Fibroblast of upper back skin (primary cell): ENCODE results near the gene MICALL1.
"Not testable (repeated sequence)": the region's sequence is repeated elsewhere in the genome, so short reads cannot be mapped to it uniquely, and the experiment has no call there.

Experiments
- DNase-seq: peaks from one replicate; pipeline ENCODE4 v3.0.0-alpha.2; 2013

The MICALL1 gene

GRCh38 chr22:37967147-37967546 is 61.0 kb downstream of the MICALL1 start:
- no peak for DNase-seq

- DNase-seq = no peak
Measured at GRCh38 chr22:37967637-37968451, 61.7 kb downstream of the MICALL1 start.

GRCh38 chr22:37968452-37969251 is 62.6 kb downstream of the MICALL1 start:
- DNase-seq = no peak

- no peak for DNase-seq
Measured at GRCh38 chr22:37970864-37971263, 64.8 kb downstream of the MICALL1 start.

- no peak for DNase-seq
Measured at GRCh38 chr22:37971475-37972434, 65.7 kb downstream of the MICALL1 start.

GRCh38 chr22:37972527-37972926 is 66.4 kb downstream of the MICALL1 start:
- DNase-seq = no peak

GRCh38 chr22:37973271-37974170 is 67.4 kb downstream of the MICALL1 start:
- no peak for DNase-seq

- no peak for DNase-seq
Measured at GRCh38 chr22:37975153-37975552, 69.1 kb downstream of the MICALL1 start.

- not testable (repeated sequence) for DNase-seq
Measured at GRCh38 chr22:37976022-37976421, 69.9 kb downstream of the MICALL1 start.

GRCh38 chr22:37976547-37976946 is 70.5 kb downstream of the MICALL1 start:
- DNase-seq = no peak

- no peak for DNase-seq
Measured at GRCh38 chr22:37979782-37980181, 73.7 kb downstream of the MICALL1 start.

GRCh38 chr22:37981282-37982011 is 75.3 kb downstream of the MICALL1 start:
- DNase-seq = no peak

GRCh38 chr22:37982151-37982785 is 76.2 kb downstream of the MICALL1 start:
- no peak for DNase-seq

- no peak for DNase-seq
Measured at GRCh38 chr22:37982938-37983859, 77.1 kb downstream of the MICALL1 start.

GRCh38 chr22:37983860-37984791 is 78.0 kb downstream of the MICALL1 start, which contains the start of gene SOX10:
Gene SOX10 (minus strand): TSS chr22:37984555. CDS start chr22:37983784, 771 bp downstream.
- DNase-seq = no peak

- no peak for DNase-seq
Measured at GRCh38 chr22:37985050-37985585, 79.0 kb downstream of the MICALL1 start.

GRCh38 chr22:37985751-37986281 is 79.7 kb downstream of the MICALL1 start:
- no peak for DNase-seq

GRCh38 chr22:37986371-37986770 is 80.3 kb downstream of the MICALL1 start:
- no peak for DNase-seq
